HG02610 (cell line): ENCODE data around the gene ABAT.
"Not testable (repeated sequence)": the region's sequence is repeated elsewhere in the genome, so short reads cannot be mapped to it uniquely, and the experiment has no call there.

Experiments
- ATAC-seq: cut with Tn5 transposase; IDR thresholded peaks from one replicate; pipeline ENCODE4 v1.9.1; 2021; ENCODE audit warnings: mild to moderate bottlenecking, moderate library complexity; ENCODE audit not compliant: unreplicated experiment

The ABAT gene

GRCh38 chr16:8678068-8678927, 3.9 kb downstream of the ABAT start:
- ATAC-seq = no peak

- no peak for ATAC-seq
These were observed 4.7 kb downstream of the ABAT start for GRCh38 chr16:8679151-8679550.

- no peak for ATAC-seq
These were observed 8.3 kb downstream of the ABAT start for GRCh38 chr16:8682551-8683259.

- no peak for ATAC-seq
These were observed 9.2 kb downstream of the ABAT start for GRCh38 chr16:8683640-8684039.

GRCh38 chr16:8685617-8686016, 11.2 kb downstream of the ABAT start:
- ATAC-seq = no peak

GRCh38 chr16:8686031-8686621, 11.7 kb downstream of the ABAT start:
- ATAC-seq = no peak

- no peak for ATAC-seq
These were observed 12.5 kb downstream of the ABAT start for GRCh38 chr16:8686879-8687278.

- no peak for ATAC-seq
These were observed 15.3 kb downstream of the ABAT start for GRCh38 chr16:8689686-8690085.

GRCh38 chr16:8691728-8692127, 17.3 kb downstream of the ABAT start:
- ATAC-seq = no peak

- ATAC-seq = no peak
These were observed 20.6 kb downstream of the ABAT start for GRCh38 chr16:8694795-8695728.

GRCh38 chr16:8696880-8697279, 22.5 kb downstream of the ABAT start:
- ATAC-seq = no peak

- no peak for ATAC-seq
These were observed 23.5 kb downstream of the ABAT start for GRCh38 chr16:8697965-8698364.

- no peak for ATAC-seq
These were observed 29.3 kb downstream of the ABAT start for GRCh38 chr16:8703693-8704092.

- no peak for ATAC-seq
These were observed 29.7 kb downstream of the ABAT start for GRCh38 chr16:8704098-8704497.

- ATAC-seq = not testable (repeated sequence)
These were observed 30.8 kb downstream of the ABAT start for GRCh38 chr16:8705100-8705822.

GRCh38 chr16:8708536-8708935, 34.1 kb downstream of the ABAT start:
- no peak for ATAC-seq

GRCh38 chr16:8712589-8713361, 38.4 kb downstream of the ABAT start:
- ATAC-seq = no peak

GRCh38 chr16:8713635-8714172, 39.3 kb downstream of the ABAT start:
- no peak for ATAC-seq

GRCh38 chr16:8714174-8714573, 39.8 kb downstream of the ABAT start:
- no peak for ATAC-seq
